HT1080 (cell line): Measurements from ENCODE around the gene RMI2. TPM values are rescaled to one million over a fixed set of nuclear protein-coding genes. Genes with fewer than 3 reads are reported as not detected.

Experiments used
- DNase-seq: peaks from one replicate; pipeline ENCODE4 v3.0.0-alpha.2; 2015; ENCODE audit warnings: low read depth
- total RNA-seq: library from RNA; depleted of rRNA; stranded (reverse); fragments of >200 nt; shearing (Covaris generic); gene quantifications from 2 replicates; pipeline ENCODE4 v1.2.3, GENCODE V29; 2014

Gene RMI2
- total RNA-seq, 1 experiment from 2014 or later = 14.2 TPM

GRCh38 chr16:11327277-11328171 is 17.7 kb upstream of the RMI2 start:
- DNase-seq = no peak

GRCh38 chr16:11328172-11329070 is 16.8 kb upstream of the RMI2 start:
- DNase-seq = peak; percentile 92

GRCh38 chr16:11329071-11329491 is 16.2 kb upstream of the RMI2 start:
- DNase-seq = peak; percentile 27

DNA sequence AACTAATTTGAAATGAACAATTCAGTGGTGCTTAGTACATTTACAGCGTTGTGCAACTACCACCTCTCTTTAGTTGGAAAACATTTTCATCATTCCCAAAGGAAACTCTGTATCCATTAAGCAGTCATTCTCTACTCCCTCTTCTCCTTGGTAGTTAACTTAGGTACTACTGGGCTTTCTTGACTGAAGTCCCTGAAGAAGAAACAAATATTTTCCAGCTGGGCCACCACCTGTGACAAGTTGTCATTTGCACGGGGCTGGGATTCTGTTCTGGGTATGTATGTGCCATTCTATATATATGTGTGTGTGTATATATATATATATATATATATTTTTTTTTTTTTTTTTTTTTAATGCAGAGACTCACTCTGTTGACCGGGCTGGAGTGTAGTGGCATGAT is 15.4 kb upstream of the RMI2 start:
- no peak for DNase-seq

- DNase-seq = no peak
These were observed 14.6 kb upstream of the RMI2 start for GRCh38 chr16:11330526-11331237.

DNA sequence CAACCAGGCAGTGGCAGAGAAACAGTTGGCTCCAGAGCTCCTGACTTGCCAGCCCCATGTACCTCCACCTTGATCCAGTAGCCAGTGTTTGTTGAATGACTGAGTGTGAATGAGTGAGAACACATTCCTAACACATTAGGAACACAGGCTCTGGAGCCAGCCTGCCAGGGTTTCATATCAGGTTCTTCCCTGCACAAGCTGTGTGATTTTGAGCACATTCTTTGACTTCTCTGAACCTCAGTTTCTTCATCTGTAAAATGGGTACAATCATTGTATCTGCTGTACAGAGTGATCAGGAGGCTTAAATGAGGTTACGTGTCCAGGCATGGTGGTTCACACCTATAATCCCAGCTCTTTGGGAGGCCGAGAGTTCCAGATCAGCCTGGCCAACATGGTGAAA is 13.3 kb upstream of the RMI2 start:
- DNase-seq = no peak

DNA sequence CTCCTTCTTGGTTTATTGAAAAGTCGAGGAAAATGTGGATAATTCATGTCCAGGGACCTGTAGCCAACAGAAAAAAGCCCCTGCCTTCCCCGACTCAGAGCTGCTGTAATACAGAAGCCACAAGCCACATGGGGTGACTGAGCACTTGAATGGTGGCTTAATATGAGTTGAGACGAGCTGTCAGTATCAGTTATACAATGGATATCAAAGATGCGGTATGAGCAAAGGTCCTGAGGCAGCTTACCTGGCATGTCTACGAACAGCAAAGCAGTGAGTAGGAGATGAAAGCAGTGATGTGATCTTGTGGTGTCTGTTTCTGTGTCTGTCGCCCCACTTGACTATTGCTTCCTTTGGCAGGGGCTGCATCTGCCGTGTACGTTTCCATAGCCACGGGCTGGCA is 12.2 kb upstream of the RMI2 start:
- DNase-seq = no peak

- DNase-seq = no peak
These were observed 11.6 kb upstream of the RMI2 start for GRCh38 chr16:11333702-11334101.

GRCh38 chr16:11334831-11335404 is 10.3 kb upstream of the RMI2 start:
- no peak for DNase-seq

- no peak for DNase-seq
These were observed 6.2 kb upstream of the RMI2 start for GRCh38 chr16:11339075-11339474.

GRCh38 chr16:11340710-11341109 is 4.5 kb upstream of the RMI2 start:
- DNase-seq = no peak

- DNase-seq = no peak
These were observed 3.9 kb upstream of the RMI2 start for GRCh38 chr16:11341371-11341770.

- no peak for DNase-seq
These were observed 3.0 kb upstream of the RMI2 start for GRCh38 chr16:11342021-11342855.

DNA sequence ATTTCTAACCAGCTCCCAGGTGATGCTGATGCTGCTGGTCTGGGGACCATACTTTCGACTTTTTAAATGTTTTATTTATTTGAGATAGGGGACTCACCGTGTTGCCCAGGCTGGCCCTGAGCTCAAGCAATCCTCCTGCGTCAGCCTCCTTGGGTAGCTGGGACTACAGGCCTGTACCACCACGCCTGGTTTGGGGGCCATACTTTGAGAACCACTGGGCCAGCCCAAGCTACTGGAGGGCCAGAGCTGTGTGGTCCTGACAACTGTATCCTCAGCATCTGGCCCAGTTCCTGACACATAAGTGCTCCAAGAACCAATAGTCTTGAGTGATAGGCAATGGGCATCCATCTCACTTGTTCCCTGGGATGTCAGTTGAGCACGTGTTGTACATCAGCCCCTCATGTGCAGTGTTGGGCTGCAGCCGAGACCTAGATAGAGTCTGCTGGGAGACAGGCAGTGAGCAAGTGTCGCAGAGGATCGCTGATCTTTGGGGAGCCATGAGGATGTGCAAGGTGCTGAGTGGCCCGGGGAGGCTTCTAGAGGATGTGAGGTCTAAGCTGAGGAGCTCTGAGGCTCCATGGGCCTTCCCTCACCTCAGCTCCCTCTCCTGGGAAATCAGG is 1.6 kb downstream of the RMI2 start:
- DNase-seq = no peak

GRCh38 chr16:11347831-11348230 is 2.6 kb downstream of the RMI2 start:
- no peak for DNase-seq

DNA sequence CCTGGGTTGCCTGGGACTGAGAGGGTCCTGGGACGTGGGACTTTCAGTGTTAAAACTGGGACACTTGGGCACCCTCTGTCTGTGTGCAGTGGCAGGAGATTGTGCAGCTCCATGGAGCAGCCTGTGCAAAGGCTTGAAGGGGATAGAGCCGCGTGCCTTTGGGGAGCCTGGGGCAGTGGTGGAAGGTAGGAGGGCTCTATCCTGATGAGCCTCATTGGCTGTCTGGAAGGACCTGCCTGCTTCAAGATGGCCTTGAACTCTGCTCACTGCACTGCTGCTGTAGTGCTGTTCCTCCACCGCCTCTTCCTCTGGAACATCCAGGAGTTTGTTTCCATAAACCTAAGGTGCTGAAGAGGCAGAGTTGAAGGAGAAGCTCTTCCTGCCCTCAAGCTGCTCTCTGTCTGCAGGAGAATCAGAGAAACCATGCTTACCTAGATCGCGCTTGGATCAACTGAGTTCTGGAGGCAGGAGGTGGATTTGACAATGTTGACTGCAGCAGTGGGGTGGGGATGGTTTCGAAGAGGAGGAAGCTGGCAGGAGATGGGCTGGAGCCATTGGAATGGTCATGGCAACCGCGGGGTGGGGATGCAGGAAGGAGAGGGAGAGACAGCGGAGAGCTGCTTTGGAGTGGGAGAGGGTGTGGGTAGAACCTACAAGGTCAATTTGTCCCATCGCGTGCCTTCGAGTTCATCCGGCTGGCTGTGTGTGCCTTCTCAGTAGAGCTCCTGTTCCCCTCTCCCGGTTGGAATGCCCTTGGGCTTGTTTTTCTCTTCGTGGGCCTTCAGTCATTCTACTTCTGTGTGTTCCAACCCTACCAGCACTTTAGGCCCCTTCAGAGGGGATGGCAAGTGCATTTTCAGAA is 3.7 kb downstream of the RMI2 start:
- DNase-seq = no peak

GRCh38 chr16:11349599-11350276 is 4.5 kb downstream of the RMI2 start:
- peak; percentile 28 for DNase-seq

- no peak for DNase-seq
These were observed 5.3 kb downstream of the RMI2 start for GRCh38 chr16:11350519-11350918.
